Putamen (tissue), 1 donor: ENCODE measurements around the gene ADGRB3.
"Not testable (repeated sequence)": the region's sequence is repeated elsewhere in the genome, so short reads cannot be mapped to it uniquely, and the experiment has no call there.

Experiments used
- DNase-seq: peaks from one replicate; pipeline ENCODE4 v3.0.0-alpha.2; 2016; ENCODE audit warnings: low spot score

The ADGRB3 gene

GRCh38 chr6:68740828-68741500 lies 105.9 kb downstream of the ADGRB3 start:
- DNase-seq = no peak

- no peak for DNase-seq
These were observed 106.7 kb downstream of the ADGRB3 start for GRCh38 chr6:68741501-68742386.

- DNase-seq = no peak
These were observed 108.0 kb downstream of the ADGRB3 start for GRCh38 chr6:68743099-68743498.

- not testable (repeated sequence) for DNase-seq
These were observed 109.3 kb downstream of the ADGRB3 start for GRCh38 chr6:68744376-68744775.

DNA sequence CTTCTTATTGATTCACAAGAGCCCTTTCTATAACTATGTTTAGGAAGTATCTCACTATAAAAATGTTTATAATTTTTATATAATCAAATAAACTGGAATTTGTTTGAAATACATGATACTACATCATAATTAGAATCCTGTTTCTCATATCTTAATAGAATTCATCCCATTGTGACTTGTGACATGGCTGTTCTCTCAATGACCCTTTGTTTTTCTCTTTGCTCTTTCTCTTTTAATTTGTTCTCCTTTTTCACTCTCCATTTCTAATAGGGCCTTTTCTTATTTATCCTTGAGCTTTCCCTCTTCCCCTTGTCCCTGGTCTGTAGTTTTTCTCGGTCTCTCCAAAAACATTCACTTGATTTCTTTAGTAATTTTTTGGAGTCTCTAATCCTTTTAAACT lies 111.3 kb downstream of the ADGRB3 start:
- DNase-seq = no peak

- no peak for DNase-seq
These were observed 112.2 kb downstream of the ADGRB3 start for GRCh38 chr6:68747110-68747790.

- not testable (repeated sequence) for DNase-seq
These were observed 112.8 kb downstream of the ADGRB3 start for GRCh38 chr6:68747832-68748231.

DNA sequence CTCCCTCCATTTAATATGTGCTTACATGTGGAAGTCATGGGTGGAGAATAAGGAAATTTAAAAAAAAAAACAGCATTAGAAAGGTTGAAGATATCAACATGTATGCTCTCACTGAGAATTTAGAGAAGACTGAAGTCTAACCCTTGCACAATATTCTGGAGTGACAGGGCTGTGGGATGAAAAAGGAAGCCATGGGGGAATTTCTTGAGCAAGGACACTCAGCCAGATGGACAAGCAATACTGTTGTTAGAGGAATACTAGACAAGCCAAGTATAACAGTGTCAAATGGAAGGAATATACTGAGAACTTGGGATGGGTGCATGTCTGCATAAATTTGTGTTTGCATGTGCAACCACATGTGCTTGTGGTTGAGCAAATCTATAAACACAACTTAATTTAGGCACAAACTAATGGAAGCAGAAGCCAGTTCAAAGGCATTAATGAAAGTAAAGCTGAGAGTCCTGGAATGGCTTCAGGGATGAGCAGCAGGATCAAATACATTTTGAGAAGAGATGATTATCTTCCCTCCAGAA lies 119.7 kb downstream of the ADGRB3 start:
- DNase-seq = no peak

- DNase-seq = no peak
These were observed 121.6 kb downstream of the ADGRB3 start for GRCh38 chr6:68756454-68757375.

GRCh38 chr6:68757821-68758220 lies 122.7 kb downstream of the ADGRB3 start:
- no peak for DNase-seq

DNA sequence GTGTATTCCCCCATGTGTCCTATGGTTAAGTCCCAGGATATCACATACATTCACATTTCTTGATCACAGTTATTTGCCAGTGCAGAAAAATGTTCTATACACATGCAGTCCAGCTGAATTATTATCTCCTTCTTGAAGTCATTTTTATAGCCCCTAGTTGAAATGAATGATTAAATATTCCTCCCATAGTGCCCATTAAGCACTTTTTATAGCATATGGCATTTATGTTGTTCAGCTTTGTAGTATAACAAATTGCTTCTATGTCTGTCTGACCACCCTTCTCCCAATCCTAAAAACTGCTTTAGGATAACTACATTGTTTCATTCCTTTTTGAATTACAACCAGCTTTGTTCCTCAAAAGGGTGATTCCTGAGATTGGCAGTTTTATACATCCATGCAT lies 123.5 kb downstream of the ADGRB3 start:
- no peak for DNase-seq

DNA sequence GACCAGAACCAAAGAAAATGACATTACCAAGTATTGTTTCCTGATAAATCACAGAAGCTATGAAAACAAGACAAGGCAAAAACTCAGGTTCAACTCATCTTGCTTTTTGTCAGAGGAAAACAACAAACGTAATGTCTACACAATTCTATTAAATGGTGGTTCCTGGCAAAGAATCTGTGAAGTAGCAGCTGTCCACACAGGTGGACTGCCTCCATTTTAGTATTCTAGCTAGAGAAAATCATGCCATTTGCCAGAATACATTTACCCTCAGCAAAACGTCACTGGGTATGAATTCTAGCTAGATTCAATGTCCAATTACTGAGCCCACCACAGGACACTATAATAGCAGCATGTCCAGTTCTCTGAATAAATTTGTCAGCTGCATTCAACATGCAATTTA lies 125.4 kb downstream of the ADGRB3 start:
- no peak for DNase-seq

DNA sequence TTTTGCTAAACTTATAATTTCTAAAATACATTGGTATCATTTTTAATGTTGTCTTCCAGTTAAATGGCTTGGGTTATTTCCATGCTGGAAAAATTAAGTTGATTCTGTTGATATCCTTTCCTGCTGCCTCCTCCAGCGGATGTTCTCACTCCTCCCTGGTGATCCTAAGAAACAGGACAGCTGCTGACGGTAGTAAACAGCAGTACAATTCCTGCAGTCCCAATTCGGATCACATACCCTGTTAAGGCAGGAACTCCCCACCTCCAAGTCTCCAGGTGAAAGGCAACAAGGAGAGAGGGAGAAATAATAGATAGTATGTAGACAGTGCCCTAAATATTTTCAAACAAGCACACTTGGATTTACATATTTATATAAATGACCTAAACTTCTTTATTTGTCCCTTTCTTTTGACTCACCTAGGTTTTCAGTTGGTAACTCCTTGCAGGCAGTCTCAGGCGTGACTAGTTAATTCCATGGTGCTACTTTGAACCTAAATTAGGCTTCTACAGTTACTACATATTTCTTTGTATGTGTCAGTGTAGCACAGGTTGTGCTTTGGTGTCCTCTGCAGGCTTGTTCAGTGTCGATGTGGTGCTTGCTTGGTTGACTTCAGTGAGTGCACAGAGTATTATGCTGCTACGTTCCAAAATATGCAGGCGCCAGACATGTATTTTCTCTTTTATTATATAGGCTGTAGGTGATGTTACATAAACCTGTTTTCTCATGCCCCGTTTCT lies 126.0 kb downstream of the ADGRB3 start:
- DNase-seq = peak; percentile 65

GRCh38 chr6:68761985-68762384 lies 126.9 kb downstream of the ADGRB3 start:
- no peak for DNase-seq

GRCh38 chr6:68771426-68771825 lies 136.3 kb downstream of the ADGRB3 start:
- no peak for DNase-seq

- no peak for DNase-seq
These were observed 139.8 kb downstream of the ADGRB3 start for GRCh38 chr6:68774843-68775242.

DNA sequence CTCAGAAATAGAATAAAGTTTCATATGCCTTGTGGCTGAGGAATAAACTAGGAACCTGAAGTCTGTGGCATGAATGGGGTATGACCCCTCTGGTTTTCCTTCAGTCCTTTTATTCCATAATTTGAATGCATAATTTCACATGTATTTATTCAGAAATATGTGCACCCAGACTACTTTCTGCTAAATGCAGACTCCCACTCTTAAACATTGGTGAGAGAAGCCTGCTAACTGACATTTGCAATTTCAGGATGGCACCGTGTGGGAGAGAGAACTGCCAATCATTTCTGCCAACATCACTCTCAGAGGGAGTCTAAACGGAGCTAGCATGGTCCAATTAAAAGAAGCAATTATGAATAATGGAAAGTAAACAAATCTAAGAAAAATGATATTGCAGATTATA lies 141.3 kb downstream of the ADGRB3 start:
- peak; percentile 80 for DNase-seq

- DNase-seq = peak; percentile 77
These were observed 142.9 kb downstream of the ADGRB3 start for GRCh38 chr6:68777956-68778355.

DNA sequence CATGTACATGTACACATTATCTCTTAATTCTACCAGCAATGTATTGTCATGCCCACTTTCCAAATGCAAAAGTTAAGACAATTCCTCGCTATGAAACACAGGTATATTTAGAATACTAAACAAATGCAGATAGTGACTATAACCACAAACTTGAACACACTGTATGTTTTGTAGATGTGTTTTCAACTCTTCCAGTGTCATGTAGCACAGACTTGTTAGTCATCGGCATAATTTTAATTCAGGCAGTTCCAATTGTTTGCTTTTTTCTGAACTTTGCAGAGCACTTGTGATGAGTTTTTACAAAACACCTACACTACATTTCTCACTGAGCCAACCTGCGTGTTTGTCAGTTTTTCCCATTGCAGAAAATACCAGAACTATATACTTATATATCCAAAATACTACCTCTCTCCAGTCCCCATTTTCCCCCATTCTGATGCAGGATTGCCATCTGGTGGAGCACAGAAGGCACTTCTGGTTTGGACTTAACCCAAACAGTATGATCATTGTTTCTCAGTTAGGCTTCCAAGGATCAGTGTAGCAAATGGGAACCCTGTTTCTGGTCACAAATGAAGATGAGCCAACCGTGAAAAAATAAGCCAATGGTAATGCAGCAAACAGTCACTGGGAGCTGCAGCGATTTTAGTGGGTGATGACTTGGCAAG lies 143.4 kb downstream of the ADGRB3 start:
- peak; percentile 93 for DNase-seq

DNA sequence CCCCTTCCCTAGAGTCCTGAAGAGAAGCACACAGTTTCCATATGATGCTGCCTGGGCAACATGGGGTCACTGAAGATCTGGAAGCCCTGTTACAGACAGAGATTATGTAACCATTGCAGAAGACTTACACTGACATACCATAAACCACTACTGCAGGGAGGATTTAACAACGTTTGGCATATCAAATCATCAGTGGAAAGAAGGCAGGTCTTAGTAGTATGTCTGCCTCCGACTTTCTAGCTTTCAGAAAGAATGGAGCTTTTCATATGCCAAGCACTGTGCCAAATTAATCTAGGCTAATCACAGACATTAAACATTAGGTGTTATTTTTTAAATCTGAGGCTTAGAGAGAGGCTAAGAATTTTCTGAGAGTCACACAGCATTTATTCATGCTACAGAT lies 144.3 kb downstream of the ADGRB3 start:
- DNase-seq = no peak
